Suprapubic skin (tissue), 4 donors: ENCODE measurements around the gene CGB8. TPM values are rescaled to one million over a fixed set of nuclear protein-coding genes. Genes with fewer than 3 reads are reported as not detected.

Experiments used
- DNase-seq, 2 donors: peaks; one replicate each; pipeline ENCODE4 v3.0.0-alpha.2; 2019; ENCODE audit warnings: low spot score in 2 of 2
- H3K27ac ChIP-seq: fragments of 200-600 bp; sonication (generic); one replicate; pipeline ENCODE4 v1.5.1; 2019
- H3K27me3 ChIP-seq: fragments of 200-600 bp; sonication (generic); one replicate; pipeline ENCODE4 v1.5.1; 2019
- H3K36me3 ChIP-seq: fragments of 200-600 bp; sonication (generic); one replicate; pipeline ENCODE4 v1.5.1; 2019
- H3K4me1 ChIP-seq: fragments of 200-600 bp; sonication (generic); one replicate; pipeline ENCODE4 v1.5.1; 2019
- H3K4me3 ChIP-seq: fragments of 200-600 bp; sonication (generic); one replicate; pipeline ENCODE4 v1.5.1; 2019; ENCODE audit warnings: mild to moderate bottlenecking
- H3K9me3 ChIP-seq: fragments of 200-600 bp; sonication (generic); one replicate; pipeline ENCODE4 v1.5.1; 2019
- EP300 ChIP-seq: sonication (generic); formaldehyde crosslinking; IDR thresholded peaks from one replicate; pipeline ENCODE4 v1.6.1; 2017; ENCODE audit warnings: antibody characterized with exemption
- POLR2A ChIP-seq, 2 donors: fragments of 450-650 bp; IDR thresholded peaks; one replicate each; pipeline ENCODE4 v1.6.1; 2017; ENCODE audit warnings: antibody characterized with exemption in 2 of 2, mild to moderate bottlenecking in 2 of 2, moderate library complexity in 2 of 2
- POLR2AphosphoS5 ChIP-seq, 3 donors: sonication (generic); formaldehyde crosslinking; IDR thresholded peaks; one replicate each; pipeline ENCODE4 v1.6.1; 2017; ENCODE audit warnings: antibody characterized with exemption in 3 of 3
- WGBS: methylation state at CpG from one replicate; pipeline ENCODE4 v1.1.5; 2018; 5-methylcytosine and 5-hydroxymethylcytosine counted together
- total RNA-seq, 4 donors: library from RNA; depleted of rRNA; stranded (reverse); fragments of >200 nt; gene quantifications; one replicate each; pipeline ENCODE4 v1.1.0, GENCODE V29; 2016
- TF ChIP-seq, protein P1 (sequence below), 2 donors: fragments of 200-600 bp in 1 of 2; fragments of 450-650 bp in 1 of 2; sonication (generic) in 1 of 2; IDR thresholded peaks; one replicate each; pipeline ENCODE4 v1.5.1; 2016 to 2019; ENCODE audit warnings: antibody characterized with exemption in 2 of 2, mild to moderate bottlenecking in 1 of 2, moderate library complexity in 1 of 2

The CGB8 gene
- total RNA-seq, 4 donors from 2014 or later, result not detected

DNA sequence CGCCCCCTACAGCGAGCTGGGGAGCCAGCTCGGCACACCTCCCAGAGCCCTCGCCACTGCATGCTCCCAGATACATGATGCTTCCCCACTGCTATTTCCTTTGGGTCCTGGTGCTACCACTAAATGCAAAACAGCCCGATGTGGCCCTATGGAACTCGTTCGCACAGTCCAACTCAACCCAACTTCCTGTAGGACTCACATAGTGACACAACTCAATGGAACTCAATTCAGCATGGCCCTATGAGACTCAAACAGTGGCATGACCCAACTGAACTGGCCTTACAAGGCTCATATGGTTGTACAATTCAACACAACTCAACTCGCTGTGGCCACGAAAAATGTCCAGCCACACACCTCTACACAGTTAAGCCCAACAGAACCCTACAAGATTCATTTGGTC lies 20.1 kb upstream of the CGB8 start:
- no peaks in the 10 kb centered on the region for H3K9me3 ChIP-seq
- no peaks in the 10 kb centered on the region for H3K36me3 ChIP-seq
- WGBS, result 97% methylated on average over 9 of the region's 9 CpGs
- no peak overlapping the region for H3K27ac ChIP-seq
- TF ChIP-seq POLR2AphosphoS5 (IDR thresholded peaks at IDR 0.05) (no peak), EP300 (no peak), POLR2A (IDR thresholded peaks at IDR 0.05) (no peak)
- TF ChIP-seq, protein P1, sequence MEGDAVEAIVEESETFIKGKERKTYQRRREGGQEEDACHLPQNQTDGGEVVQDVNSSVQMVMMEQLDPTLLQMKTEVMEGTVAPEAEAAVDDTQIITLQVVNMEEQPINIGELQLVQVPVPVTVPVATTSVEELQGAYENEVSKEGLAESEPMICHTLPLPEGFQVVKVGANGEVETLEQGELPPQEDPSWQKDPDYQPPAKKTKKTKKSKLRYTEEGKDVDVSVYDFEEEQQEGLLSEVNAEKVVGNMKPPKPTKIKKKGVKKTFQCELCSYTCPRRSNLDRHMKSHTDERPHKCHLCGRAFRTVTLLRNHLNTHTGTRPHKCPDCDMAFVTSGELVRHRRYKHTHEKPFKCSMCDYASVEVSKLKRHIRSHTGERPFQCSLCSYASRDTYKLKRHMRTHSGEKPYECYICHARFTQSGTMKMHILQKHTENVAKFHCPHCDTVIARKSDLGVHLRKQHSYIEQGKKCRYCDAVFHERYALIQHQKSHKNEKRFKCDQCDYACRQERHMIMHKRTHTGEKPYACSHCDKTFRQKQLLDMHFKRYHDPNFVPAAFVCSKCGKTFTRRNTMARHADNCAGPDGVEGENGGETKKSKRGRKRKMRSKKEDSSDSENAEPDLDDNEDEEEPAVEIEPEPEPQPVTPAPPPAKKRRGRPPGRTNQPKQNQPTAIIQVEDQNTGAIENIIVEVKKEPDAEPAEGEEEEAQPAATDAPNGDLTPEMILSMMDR (IDR thresholded peaks at IDR 0.05), result no peak
- H3K4me3 ChIP-seq, result no peak overlapping the region
- no peak for DNase-seq
- H3K4me1 ChIP-seq, result peaks cover 32% of the 10 kb centered on the region
- peaks cover 79% of the 10 kb centered on the region for H3K27me3 ChIP-seq

DNA sequence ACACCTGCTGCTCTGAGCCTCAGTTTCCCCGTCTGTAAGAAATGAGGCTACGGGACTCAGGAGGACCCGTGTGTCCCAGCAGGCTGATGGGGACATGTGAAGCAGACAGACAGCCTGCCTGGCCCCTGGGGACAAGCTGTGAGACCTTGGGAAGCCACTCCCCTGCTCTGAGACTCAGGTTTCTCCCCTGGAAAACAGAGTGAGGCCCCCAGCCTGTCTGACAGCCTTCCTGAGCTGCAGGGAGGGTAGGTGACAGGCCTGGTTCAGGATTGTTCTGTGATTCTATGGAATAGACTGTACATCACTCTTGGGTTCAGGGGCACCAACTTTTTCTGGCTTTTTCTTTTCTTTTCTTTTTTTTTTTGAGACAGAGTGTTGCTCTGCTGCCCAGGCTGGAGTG lies 18.6 kb upstream of the CGB8 start:
- no peak for TF ChIP-seq EP300
- Histone ChIP-seq H3K4me1 (peaks cover 28% of the 10 kb centered on the region), H3K27me3 (peaks cover 75% of the 10 kb centered on the region), H3K9me3 (no peaks in the 10 kb centered on the region), H3K36me3 (no peaks in the 10 kb centered on the region), H3K27ac (no peak overlapping the region), H3K4me3 (no peak overlapping the region)
- 43% methylated on average over 3 of the region's 3 CpGs for WGBS
- no peak for DNase-seq

DNA sequence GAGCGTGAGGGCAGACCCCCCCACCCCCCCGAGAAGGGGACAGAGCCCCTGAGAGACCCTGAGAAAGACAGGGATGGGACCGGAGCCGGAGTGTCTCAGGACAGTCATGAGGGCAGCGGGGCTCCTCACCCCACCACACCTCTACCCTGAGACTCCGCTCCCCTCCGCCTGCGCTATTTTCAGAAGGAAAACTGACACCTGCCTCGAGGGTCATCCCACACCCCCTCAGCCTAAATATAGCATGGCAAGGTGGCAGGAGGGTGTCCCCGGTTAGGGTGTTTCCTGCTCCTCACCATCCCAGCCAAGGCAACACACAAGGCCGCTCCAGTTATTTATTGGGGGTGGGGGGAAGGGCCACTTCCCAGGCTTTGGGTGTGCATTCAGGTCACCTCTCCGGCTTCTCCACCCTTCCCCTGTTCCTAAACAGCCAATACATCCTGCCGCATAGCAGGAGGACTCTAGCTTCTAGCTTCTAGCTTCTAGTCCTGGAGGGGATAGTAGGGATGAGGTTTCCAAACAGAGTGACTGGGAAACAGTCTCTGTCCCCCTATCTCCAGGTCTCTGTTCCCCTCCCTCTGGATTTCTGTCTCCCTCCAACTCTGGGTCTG lies 17.1 kb upstream of the CGB8 start:
- DNase-seq, result no peak
- Histone ChIP-seq H3K4me1 (peaks cover 21% of the 10 kb centered on the region), H3K4me3 (no peak overlapping the region), H3K9me3 (no peaks in the 10 kb centered on the region), H3K27me3 (peaks cover 69% of the 10 kb centered on the region), H3K36me3 (no peaks in the 10 kb centered on the region), H3K27ac (no peak overlapping the region)
- WGBS, result 50% methylated on average over 12 of the region's 13 CpGs
- TF ChIP-seq EP300 (no peak), POLR2A (IDR thresholded peaks at IDR 0.05) (no peak), POLR2AphosphoS5 (IDR thresholded peaks at IDR 0.05) (no peak)
- TF ChIP-seq, protein P1 (IDR thresholded peaks at IDR 0.05), result no peak

DNA sequence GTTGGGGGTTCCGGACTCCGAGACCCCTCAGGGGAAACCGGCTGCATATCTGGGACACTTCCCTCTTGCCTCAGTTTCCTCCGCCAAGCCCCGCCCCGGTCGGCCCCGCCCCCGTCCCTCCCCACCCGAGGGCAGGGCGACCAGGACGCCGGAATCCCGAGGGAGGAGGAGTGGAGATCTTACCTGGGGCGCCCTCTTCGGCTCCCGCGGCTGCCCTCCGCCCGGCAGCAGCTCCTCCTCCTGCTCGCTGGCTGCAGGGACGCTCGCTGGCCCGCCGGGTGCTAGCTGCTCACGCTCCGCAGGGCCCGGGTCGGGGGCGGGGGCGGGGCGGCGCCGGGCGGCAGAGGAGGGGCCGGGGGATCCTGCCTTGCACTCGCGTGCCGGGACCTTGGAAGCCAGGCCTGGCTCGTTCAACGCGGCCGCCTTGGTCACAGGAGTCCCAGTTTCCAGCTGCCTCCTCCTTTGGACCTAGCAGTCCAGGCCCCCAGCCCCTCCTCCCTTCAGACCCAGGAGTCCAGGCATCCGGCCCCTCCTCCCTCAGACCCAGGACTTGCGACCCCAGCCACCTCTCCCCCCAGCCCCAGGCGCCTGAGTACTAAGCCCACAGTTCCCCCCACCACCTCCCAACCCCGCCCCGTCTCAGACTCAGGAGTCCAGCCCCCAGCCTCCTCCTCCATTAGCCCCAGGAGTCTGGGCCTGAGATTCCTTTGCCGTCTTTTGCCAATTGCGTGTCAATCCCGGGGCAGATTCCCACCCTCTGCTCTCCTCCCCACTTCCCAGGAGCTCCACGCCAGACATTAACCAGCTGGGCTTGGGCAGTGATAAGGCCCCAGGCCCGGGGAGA lies 16.1 kb upstream of the CGB8 start, which contains the start of gene NTF4:
TSS of gene NTF4 (minus strand) at position 51 of the 844 bp plus-strand sequence. CDS start 2,821 bp downstream, outside the sequence.
- TF ChIP-seq EP300, result no peak
- no peak for TF ChIP-seq POLR2A (IDR thresholded peaks at IDR 0.05)
- TF ChIP-seq POLR2AphosphoS5 (IDR thresholded peaks at IDR 0.05), result no peak
- TF ChIP-seq, protein P1 (IDR thresholded peaks at IDR 0.05), result no peak
- Histone ChIP-seq H3K4me1 (peaks cover 21% of the 10 kb centered on the region), H3K36me3 (no peaks in the 10 kb centered on the region), H3K4me3 (peak within 1 kb of the TSS; percentile 47), H3K27ac (peak within 1 kb of the TSS; percentile 78), H3K9me3 (no peaks in the 10 kb centered on the region), H3K27me3 (peaks cover 61% of the 10 kb centered on the region)
- 13% methylated on average over 11 of the region's 53 CpGs for WGBS
- no peak for DNase-seq

DNA sequence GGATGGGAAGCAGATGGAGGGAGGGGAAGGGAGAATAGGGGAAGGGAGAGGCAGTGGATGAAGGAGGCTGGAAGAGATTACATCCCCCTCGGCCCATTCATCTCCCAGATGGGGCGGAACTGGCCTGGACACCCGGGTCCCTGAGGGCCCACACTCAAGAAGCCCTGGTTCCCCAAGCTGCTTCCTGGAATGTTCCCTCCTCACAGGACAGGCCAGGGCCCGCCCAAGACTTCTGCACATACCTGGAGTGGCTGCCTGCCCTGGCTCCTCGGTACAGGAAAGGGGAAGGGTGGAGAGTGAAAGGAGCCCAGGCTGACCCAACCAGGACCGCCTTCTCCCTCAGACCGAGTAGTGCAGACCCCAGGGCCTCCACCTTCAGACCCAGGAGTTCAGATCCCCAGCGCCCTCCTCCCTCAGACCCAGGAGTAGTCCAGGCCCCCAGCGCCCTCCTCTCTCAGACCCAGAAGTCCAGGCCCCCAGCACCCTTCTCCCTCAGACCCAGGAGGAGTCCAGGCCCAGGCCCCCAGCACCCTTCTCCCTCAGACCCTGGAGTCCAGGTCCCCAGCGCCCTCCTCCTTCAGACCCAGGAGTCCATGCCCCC lies 15.2 kb upstream of the CGB8 start:
- Histone ChIP-seq H3K36me3 (no peaks in the 10 kb centered on the region), H3K9me3 (no peaks in the 10 kb centered on the region), H3K27ac (peak overlapping the region; percentile 78), H3K4me1 (peaks cover 21% of the 10 kb centered on the region), H3K4me3 (peak overlapping the region; percentile 47), H3K27me3 (peaks cover 55% of the 10 kb centered on the region)
- TF ChIP-seq POLR2AphosphoS5 (IDR thresholded peaks at IDR 0.05) (no peak), EP300 (no peak), POLR2A (IDR thresholded peaks at IDR 0.05) (no peak)
- TF ChIP-seq, protein P1 (IDR thresholded peaks at IDR 0.05), result no peak
- WGBS, result 29% methylated on average over 4 of the region's 10 CpGs
- no peak for DNase-seq
